ENCODE results near the gene NCEH1. TPM values are rescaled to one million over a fixed set of nuclear protein-coding genes. Genes with fewer than 3 reads are reported as not detected.
A peak's percentile ranks its signal among the peaks of the same experiment; 100 is the strongest.

The NCEH1 gene
- total and polyA plus RNA-seq, 9 of the 15 experiments (the other 6 are each of a cell fraction or from before 2014, with no cell fraction given), result 1.3 to 5.0 (median 2.8) TPM

- no peak for TF ChIP-seq SMAD1 (IDR thresholded peaks at IDR 0.05; ENCODE audit: low read depth, low read length, partially characterized antibody)
- no peak for TF ChIP-seq KDM2B (CRISPR knock-in tag; IDR thresholded peaks at IDR 0.05)
These were observed 40.4 kb upstream of the NCEH1 start (continued) for GRCh38 chr3:172751175-172751704.

GRCh38 chr3:172750368-172751174 is 39.7 kb upstream of the NCEH1 start, which contains the start of gene ECT2:
Gene ECT2, plus strand, starts transcription at chr3:172750726. Its CDS starts 3,805 bp downstream, at chr3:172754531.
- BruUV-seq (replicated peaks), result TSS peak; percentile 69
- H3K9ac ChIP-seq (ENCODE audit: insufficient read depth in 1 of 2, low read depth in 2 of 2, low read length in 2 of 2), result peak within 1 kb of the TSS; percentile 90 to 95
- no peaks in the 10 kb centered on the region for H3K9me3 ChIP-seq (replicated peaks; ENCODE audit: control insufficient read depth, insufficient read depth, low read depth, low read length)
- no peaks in the 10 kb centered on the region for H3K9me1 ChIP-seq (ENCODE audit: control insufficient read depth, insufficient read depth, low read length)
- ChIA-PET POLR2A (interaction anchor here (0.6 to 1.3 kb wide), 16 partner anchors 10 to 684 kb away, joined by 3 to 5 read pairs (median 4); partner anchors contain the start of gene NCEH1), CTCF (ENCODE audit: low intra/inter-chr PET ratio) (interaction anchor here (0.7 kb wide), 1 partner anchor 1810 kb away, joined by 4 read pairs; no protein-coding TSS in a partner anchor)
- H3K4me1 ChIP-seq (replicated peaks in 1 of 2; ENCODE audit: control insufficient read depth in 2 of 2, insufficient read depth in 2 of 2, low read length in 2 of 2), result peaks cover 0 to 2% of the 10 kb centered on the region in 2 experiments; a peak in 2 of 5 replicates
- peaks cover 33% of the 10 kb centered on the region; the same call in 2 of the 3 replicates for H3K36me3 ChIP-seq (ENCODE audit: control insufficient read depth, insufficient read depth, low read length)
- peak within 1 kb of the TSS; percentile 83 for H3K4me2 ChIP-seq (ENCODE audit: insufficient read depth, low read length)
- peak within 1 kb of the TSS; percentile 88 for H2AFZ ChIP-seq (ENCODE audit: low read depth, low read length)
- ATAC-seq (peak; percentile 99), DNase-seq (ENCODE audit: extremely low read depth in 1 of 4, low spot score in 3 of 4) (peak; percentile 98 to 100 (median 98)), FAIRE-seq (peak; percentile 98)
- in situ Hi-C loops (cut with MboI) (no loop called here), intact Hi-C loops (cut with micrococcal nuclease) (loop anchor here (1.0 kb wide), 1 partner anchor 77 kb away; no protein-coding TSS in a partner anchor)
- peak within 1 kb of the TSS; percentile 88 for H3K27ac ChIP-seq (ENCODE audit: extremely low read depth, low read depth, low read length)
- no peaks in the 10 kb centered on the region for H3K27me3 ChIP-seq (ENCODE audit: control insufficient read depth in 2 of 2, insufficient read depth in 2 of 2, low read length in 2 of 2)
- peak within 1 kb of the TSS; percentile 80 for H3K4me3 ChIP-seq
- no peaks in the 10 kb centered on the region for H4K20me1 ChIP-seq (replicated peaks; ENCODE audit: control insufficient read depth, insufficient read depth, low read length)
- WGBS (ENCODE audit: insufficient coverage, low coverage, missing lambda C conversion rate), result under 1% methylated on average over 45 of the region's 49 CpGs
- peaks cover 49% of the 10 kb centered on the region for H3K79me2 ChIP-seq (ENCODE audit: control insufficient read depth, insufficient read depth, low read length)
- peak; percentile 94 to 95 for TF ChIP-seq FOXA3 (CRISPR knock-in tag; conservative IDR thresholded peaks at IDR 0.05 in 1 of 2, IDR thresholded peaks at IDR 0.05 in 1 of 2)
- peak in 1 of 2 experiments; percentile 66; a peak in 2 of 4 replicates for TF ChIP-seq HDAC1 (IDR thresholded peaks at IDR 0.05)
- TF ChIP-seq CREB1 (IDR thresholded peaks at IDR 0.05), result peak; percentile 62
- TF ChIP-seq CREB1 (CRISPR knock-in tag; IDR thresholded peaks at IDR 0.05), result peak; percentile 64; the same call in 1 of the 2 replicates
- no peak for TF ChIP-seq MEF2D (tag; conservative IDR thresholded peaks at IDR 0.05; ENCODE audit: low read depth)
- peak; percentile 91 for TF ChIP-seq PHF20 (IDR thresholded peaks at IDR 0.05; ENCODE audit: partially characterized antibody)
- 0 out of 2 replicates have a peak, but pooled peaks have one; percentile 22 for TF ChIP-seq XRCC5 (IDR thresholded peaks at IDR 0.05; ENCODE audit: low read depth, low read length)
- TF ChIP-seq CHAMP1 (IDR thresholded peaks at IDR 0.05), result peak; percentile 99
- TF ChIP-seq BRD9 (IDR thresholded peaks at IDR 0.05; ENCODE audit: low read depth, partially characterized antibody), result peak; percentile 30
- peak; percentile 49; the same call in 1 of the 2 replicates for TF ChIP-seq CREM (IDR thresholded peaks at IDR 0.05; ENCODE audit: low read depth)
- TF ChIP-seq SMC3 (conservative IDR thresholded peaks at IDR 0.05; ENCODE audit: insufficient read depth, low read depth, low read length), result 0 out of 2 replicates have a peak, but pooled peaks have one; percentile 11
- TF ChIP-seq FOXK2 (conservative IDR thresholded peaks at IDR 0.05 in 1 of 2, IDR thresholded peaks at IDR 0.05 in 1 of 2; ENCODE audit: low read depth in 2 of 2), result peak; percentile 84 to 87
- TF ChIP-seq RUNX1 (IDR thresholded peaks at IDR 0.05; ENCODE audit: low read depth), result no peak
- TF ChIP-seq NRF1 (conservative IDR thresholded peaks at IDR 0.05 in 1 of 2, IDR thresholded peaks at IDR 0.05 in 1 of 2), result peak; percentile 63 to 70
- peak; percentile 22; the same call in 1 of the 2 replicates for TF ChIP-seq RNF2 (IDR thresholded peaks at IDR 0.05)
- peak; percentile 89 for TF ChIP-seq ETV5 (CRISPR knock-in tag; IDR thresholded peaks at IDR 0.05; ENCODE audit: low read depth)
- peak; percentile 72 for TF ChIP-seq CTBP1 (IDR thresholded peaks at IDR 0.05; ENCODE audit: borderline replicate concordance)
